Keratinocyte (primary cell): ENCODE results near the gene UBLCP1.

Experiments
- EZH2 ChIP-seq: IDR thresholded peaks from one replicate; pipeline ENCODE4 v1.6.1; 2012; ENCODE audit warnings: inconsistent platforms, mild to moderate bottlenecking, low read length, moderate library complexity
- TF ChIP-seq, protein P1 (sequence below), 3 experiments: IDR thresholded peaks in 1 of 3; conservative IDR thresholded peaks in 1 of 3; optimal IDR thresholded peaks in 1 of 3; 2 replicates in 2 of 3; 3 replicates in 1 of 3; pipeline versions ENCODE3 to v1.5.1; 2011; ENCODE audit warnings: low read length in 3 of 3, mild to moderate bottlenecking in 3 of 3, moderate library complexity in 2 of 3, control low read depth in 1 of 3, inconsistent platforms in 1 of 3; ENCODE audit not compliant: insufficient read depth in 2 of 3; ENCODE audit errors: extremely low read depth in 1 of 3

DNA sequence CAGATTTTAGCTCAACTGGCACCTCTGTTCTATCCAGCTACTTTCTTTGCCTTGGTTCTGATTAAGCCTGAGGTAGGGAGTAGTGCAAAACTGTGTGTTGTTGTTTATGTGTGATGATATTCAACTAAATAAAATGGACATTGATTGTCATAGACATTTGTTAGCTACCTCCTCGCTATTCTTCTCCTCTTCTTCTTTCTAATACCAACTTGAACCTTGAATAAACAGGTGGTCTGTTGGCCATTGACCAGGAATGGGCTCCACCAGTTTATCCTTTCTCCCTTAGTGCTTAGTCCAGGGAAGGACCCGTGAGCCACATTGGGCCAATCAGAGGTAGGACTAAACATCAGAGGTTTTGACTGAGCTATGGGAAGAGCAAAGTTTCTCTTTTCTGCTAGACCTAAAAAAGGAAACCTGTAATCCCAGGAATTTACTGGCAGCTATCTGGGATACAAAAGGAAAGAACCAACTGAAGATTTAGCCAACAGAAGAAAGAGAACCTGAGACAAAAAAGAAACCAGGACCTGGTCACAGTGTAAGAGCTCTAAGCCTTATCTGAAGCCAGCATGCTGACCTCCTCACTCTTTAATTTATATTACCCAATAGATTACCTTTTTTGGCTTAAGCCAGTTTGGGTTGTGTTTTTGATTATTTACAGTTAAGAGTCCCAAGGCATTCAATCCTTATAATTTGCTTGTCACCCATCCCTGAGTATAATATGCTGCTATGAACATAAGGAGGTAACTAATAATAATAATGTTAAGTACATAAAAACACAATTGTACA lies 48.4 kb upstream of the UBLCP1 start:
- no peak for TF ChIP-seq EZH2
- TF ChIP-seq, protein P1, sequence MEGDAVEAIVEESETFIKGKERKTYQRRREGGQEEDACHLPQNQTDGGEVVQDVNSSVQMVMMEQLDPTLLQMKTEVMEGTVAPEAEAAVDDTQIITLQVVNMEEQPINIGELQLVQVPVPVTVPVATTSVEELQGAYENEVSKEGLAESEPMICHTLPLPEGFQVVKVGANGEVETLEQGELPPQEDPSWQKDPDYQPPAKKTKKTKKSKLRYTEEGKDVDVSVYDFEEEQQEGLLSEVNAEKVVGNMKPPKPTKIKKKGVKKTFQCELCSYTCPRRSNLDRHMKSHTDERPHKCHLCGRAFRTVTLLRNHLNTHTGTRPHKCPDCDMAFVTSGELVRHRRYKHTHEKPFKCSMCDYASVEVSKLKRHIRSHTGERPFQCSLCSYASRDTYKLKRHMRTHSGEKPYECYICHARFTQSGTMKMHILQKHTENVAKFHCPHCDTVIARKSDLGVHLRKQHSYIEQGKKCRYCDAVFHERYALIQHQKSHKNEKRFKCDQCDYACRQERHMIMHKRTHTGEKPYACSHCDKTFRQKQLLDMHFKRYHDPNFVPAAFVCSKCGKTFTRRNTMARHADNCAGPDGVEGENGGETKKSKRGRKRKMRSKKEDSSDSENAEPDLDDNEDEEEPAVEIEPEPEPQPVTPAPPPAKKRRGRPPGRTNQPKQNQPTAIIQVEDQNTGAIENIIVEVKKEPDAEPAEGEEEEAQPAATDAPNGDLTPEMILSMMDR (optimal IDR thresholded peaks at IDR 0.05 in 1 of 3, IDR thresholded peaks at IDR 0.05 in 1 of 3, conservative IDR thresholded peaks at IDR 0.05 in 1 of 3; ENCODE audit: extremely low read depth in 1 of 3, insufficient read depth in 2 of 3, low read length in 3 of 3): no peak
